Myocyte (in vitro differentiated cells): Measurements from ENCODE around the gene GHRH. TPM values are rescaled to one million over a fixed set of nuclear protein-coding genes. Genes with fewer than 3 reads are reported as not detected.

Source experiments
- DNase-seq: peaks from one replicate; pipeline ENCODE4 v3.0.0-alpha.2; 2012; ENCODE audit warnings: low read depth
- polyA plus RNA-seq: library from polyadenylated mRNA; unstranded; fragments of >200 nt; gene quantifications from one replicate; pipeline ENCODE4 v1.2.1, GENCODE V29; 2012; ENCODE audit warnings: missing spikeins
- total RNA-seq: library from RNA; depleted of rRNA; stranded (reverse); fragments of >200 nt; gene quantifications from 2 replicates; pipeline ENCODE4 v1.2.3, GENCODE V29; 2014

GHRH gene
- total RNA-seq: not detected in 2 replicates
- polyA plus RNA-seq: not detected

- no peak for DNase-seq
Measured at GRCh38 chr20:37261714-37262113, at the start of gene GHRH. Gene GHRH, minus strand, starts transcription at chr20:37261814. Its CDS starts 4,925 bp downstream, at chr20:37256889.

- no peak for DNase-seq
Measured at GRCh38 chr20:37310951-37311350, 49.3 kb upstream of the GHRH start.

- DNase-seq: no peak
Measured at GRCh38 chr20:37309936-37310590, 48.4 kb upstream of the GHRH start.

GRCh38 chr20:37309290-37309689, 47.7 kb upstream of the GHRH start:
- DNase-seq: no peak

GRCh38 chr20:37308086-37309050, 46.8 kb upstream of the GHRH start:
- DNase-seq: peak; percentile 76

- DNase-seq: no peak
Measured at GRCh38 chr20:37305839-37306238, 44.2 kb upstream of the GHRH start.

- DNase-seq: peak; percentile 45
Measured at GRCh38 chr20:37305079-37305478, 43.5 kb upstream of the GHRH start.

GRCh38 chr20:37303637-37304036, 42.0 kb upstream of the GHRH start:
- DNase-seq: no peak

GRCh38 chr20:37302981-37303380, 41.4 kb upstream of the GHRH start:
- DNase-seq: no peak

- DNase-seq: no peak
Measured at GRCh38 chr20:37301558-37301957, 39.9 kb upstream of the GHRH start.

- no peak for DNase-seq
Measured at GRCh38 chr20:37301120-37301519, 39.5 kb upstream of the GHRH start.

GRCh38 chr20:37299718-37300528, 38.3 kb upstream of the GHRH start:
- peak; percentile 19 for DNase-seq

GRCh38 chr20:37298190-37298939, 36.8 kb upstream of the GHRH start:
- DNase-seq: no peak

- peak; percentile 25 for DNase-seq
Measured at GRCh38 chr20:37297066-37297736, 35.6 kb upstream of the GHRH start.

- DNase-seq: no peak
Measured at GRCh38 chr20:37296371-37296770, 34.8 kb upstream of the GHRH start.

GRCh38 chr20:37295595-37295994, 34.0 kb upstream of the GHRH start:
- DNase-seq: no peak

- DNase-seq: peak; percentile 93
Measured at GRCh38 chr20:37295001-37295400, 33.4 kb upstream of the GHRH start.

- peak; percentile 10 for DNase-seq
Measured at GRCh38 chr20:37294262-37294981, 32.8 kb upstream of the GHRH start.

GRCh38 chr20:37293301-37293943, 31.8 kb upstream of the GHRH start:
- DNase-seq: no peak
